ENCODE data around the gene ATP11B. TPM values are rescaled to one million over a fixed set of nuclear protein-coding genes. Genes with fewer than 3 reads are reported as not detected.

Gene ATP11B
- total RNA-seq, 2 experiments from 2014 or later = 93.9 to 96.0 TPM

DNA sequence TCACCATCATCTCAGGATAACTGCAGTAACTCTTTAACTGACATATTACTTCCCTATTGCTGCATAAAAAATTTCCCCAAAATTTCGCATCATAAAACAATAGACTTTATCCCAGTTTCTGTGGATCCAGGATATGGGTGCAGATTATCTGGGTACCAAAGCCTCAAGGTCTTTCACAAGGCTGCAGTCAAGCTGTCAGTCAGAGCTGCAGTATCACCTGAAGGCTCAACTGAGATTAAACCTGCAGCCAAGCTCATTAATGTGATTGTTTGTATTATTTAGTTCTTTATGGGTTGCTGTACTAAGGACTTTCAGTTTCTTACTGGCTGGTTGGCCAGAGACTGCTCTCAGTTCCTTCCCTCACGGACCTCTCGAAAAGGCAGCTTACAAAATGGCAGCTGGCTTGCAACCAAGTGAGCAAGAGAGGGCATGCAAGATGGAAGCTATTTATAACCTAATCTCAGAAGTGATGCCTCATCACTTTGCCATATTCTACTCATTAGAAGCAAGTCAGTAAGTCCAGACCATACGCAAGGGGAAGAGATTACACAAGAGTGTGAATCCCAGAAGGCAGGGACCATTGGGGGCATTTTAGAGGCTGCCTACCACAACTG is 132.1 kb downstream of the ATP11B start:
- Mint-ChIP-seq H3K9me3 (peaks cover 3% of the 10 kb centered on the region), H3K27ac (no peak overlapping the region), H3K4me1 (ENCODE audit: low read depth) (peaks cover 3% of the 10 kb centered on the region), H3K27me3 (no peaks in the 10 kb centered on the region), H3K4me3 (no peak overlapping the region), H3K36me3 (peaks cover 31% of the 10 kb centered on the region)
- ChIA-PET CTCF (interaction anchor here (0.9 kb wide), 1 partner anchor 9 kb away, joined by 3 read pairs; no protein-coding TSS in a partner anchor), POLR2A (interaction anchor here (0.6 kb wide), 1 partner anchor 21 kb away, joined by 3 read pairs; no protein-coding TSS in a partner anchor)
- no peak for DNase-seq
- intact Hi-C loops (cut with micrococcal nuclease) = no loop called here

DNA sequence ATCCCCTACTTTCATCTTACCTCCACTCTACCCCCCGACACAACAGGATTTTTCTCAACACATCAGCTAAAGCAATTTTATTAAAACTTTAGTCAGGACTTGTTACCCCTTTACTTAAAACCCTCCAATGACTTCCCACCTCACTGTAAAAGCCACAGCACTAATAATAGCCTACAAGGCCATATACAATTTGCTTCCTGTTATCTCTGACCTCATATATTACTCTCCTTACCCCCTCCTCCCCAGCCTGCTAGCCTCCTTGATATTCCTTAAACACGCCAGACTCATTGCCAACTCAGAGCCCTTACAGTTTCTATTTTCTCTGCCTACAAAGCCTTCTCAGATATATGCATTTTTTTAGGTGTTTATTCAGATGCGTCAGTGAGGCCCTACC is 132.6 kb downstream of the ATP11B start:
- CTCF ChIA-PET = interaction anchor here (0.9 kb wide), 1 partner anchor 10 kb away, joined by 3 read pairs; no protein-coding TSS in a partner anchor
- H3K27me3 Mint-ChIP-seq = no peaks in the 10 kb centered on the region
- H3K4me1 Mint-ChIP-seq (ENCODE audit: low read depth) = peaks cover 3% of the 10 kb centered on the region
- H3K9me3 Mint-ChIP-seq = peaks cover 3% of the 10 kb centered on the region
- DNase-seq = no peak
- peaks cover 30% of the 10 kb centered on the region for H3K36me3 Mint-ChIP-seq
- POLR2A ChIA-PET = no interaction called here
- intact Hi-C loops (cut with micrococcal nuclease) = no loop called here
- no peak overlapping the region for H3K4me3 Mint-ChIP-seq
- H3K27ac Mint-ChIP-seq = no peak overlapping the region

DNA sequence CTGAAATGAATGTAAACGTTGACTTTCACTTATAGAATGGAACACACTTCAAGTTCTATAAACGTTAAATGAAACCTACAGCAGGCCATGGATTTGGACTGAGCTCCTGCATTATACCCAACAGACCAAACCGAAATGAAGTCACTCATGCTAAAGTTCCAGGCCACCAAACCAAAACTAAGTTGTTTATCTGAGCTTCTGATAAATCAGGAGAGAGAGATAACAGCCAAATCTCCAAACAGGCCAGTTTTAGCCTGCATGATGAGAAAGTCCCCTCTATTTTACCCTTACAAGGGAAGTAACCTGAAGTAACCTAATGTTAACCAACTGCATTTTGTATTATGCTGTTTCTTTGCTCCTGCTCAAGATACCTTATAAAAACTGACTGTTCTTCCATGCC is 142.5 kb downstream of the ATP11B start:
- POLR2A ChIA-PET = no interaction called here
- no peaks in the 10 kb centered on the region for H3K27me3 Mint-ChIP-seq
- H3K27ac Mint-ChIP-seq = no peak overlapping the region
- H3K9me3 Mint-ChIP-seq = peaks cover 12% of the 10 kb centered on the region
- intact Hi-C loops (cut with micrococcal nuclease) = loop anchor here (2.0 to 5.0 kb wide), 2 partner anchors 19 to 41 kb away; no protein-coding TSS in a partner anchor
- CTCF ChIA-PET = interaction anchor here (1.0 to 1.8 kb wide), 2 partner anchors 25 to 222 kb away, joined by 3 to 5 read pairs; no protein-coding TSS in a partner anchor
- no peak overlapping the region for H3K4me3 Mint-ChIP-seq
- DNase-seq = no peak
- peaks cover 2% of the 10 kb centered on the region for H3K36me3 Mint-ChIP-seq
- H3K4me1 Mint-ChIP-seq (ENCODE audit: low read depth) = peaks cover 37% of the 10 kb centered on the region

DNA sequence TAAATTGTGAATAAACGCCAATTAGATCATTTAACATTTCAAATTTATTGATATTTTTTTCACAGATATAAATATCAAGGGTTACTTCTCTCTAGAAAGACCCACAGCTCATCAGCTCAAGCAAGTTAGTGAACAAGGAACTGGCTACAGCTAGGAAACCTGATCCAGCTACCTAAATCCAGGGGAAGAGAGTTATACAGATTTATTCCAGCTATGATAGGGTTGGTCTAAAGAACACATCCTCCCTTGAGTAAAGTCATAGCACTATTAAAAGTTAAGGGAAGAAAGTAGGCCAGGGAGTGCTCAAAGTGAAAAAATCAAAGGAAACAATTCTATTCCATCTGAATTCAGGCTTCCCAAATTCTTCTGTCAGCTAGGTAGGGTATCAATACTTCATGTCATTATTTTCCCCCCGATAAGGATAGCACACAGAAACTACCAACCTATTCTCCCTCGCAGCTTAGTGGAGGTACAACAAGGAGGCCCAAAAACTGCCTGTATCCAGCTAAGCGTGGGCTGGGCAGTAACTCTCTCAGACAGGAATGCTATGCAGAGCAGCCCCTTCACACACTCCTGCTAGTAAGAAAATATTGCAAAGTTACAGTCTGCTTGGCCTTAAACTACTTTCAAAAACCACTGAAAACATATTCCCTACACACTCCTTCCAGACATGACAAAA is 143.1 kb downstream of the ATP11B start:
- Mint-ChIP-seq H3K4me3 (no peak overlapping the region), H3K4me1 (ENCODE audit: low read depth) (peaks cover 37% of the 10 kb centered on the region), H3K36me3 (peaks cover 2% of the 10 kb centered on the region), H3K27ac (no peak overlapping the region), H3K9me3 (peaks cover 9% of the 10 kb centered on the region), H3K27me3 (no peaks in the 10 kb centered on the region)
- ChIA-PET CTCF (interaction anchor here (1.8 kb wide), 1 partner anchor 26 kb away, joined by 5 read pairs; no protein-coding TSS in a partner anchor), POLR2A (no interaction called here)
- intact Hi-C loops (cut with micrococcal nuclease) = loop anchor here (5.0 kb wide), 1 partner anchor 41 kb away; no protein-coding TSS in a partner anchor
- DNase-seq = no peak

DNA sequence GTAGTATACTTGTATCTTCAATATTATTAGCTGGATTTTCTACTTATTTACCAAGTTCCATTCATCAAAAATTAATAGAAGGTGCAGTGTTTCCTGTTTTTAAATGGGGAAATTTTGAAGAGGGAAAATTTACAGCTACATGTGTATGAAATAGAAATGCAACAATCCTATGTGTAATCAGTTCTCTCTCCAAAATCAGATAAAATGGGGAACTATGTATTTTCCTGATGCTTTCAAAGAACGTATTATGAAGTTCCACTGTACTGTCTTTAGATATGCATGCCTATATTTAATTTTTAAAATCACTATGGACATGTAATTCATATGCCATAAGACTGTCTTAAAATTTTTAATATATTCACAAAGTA is 143.6 kb downstream of the ATP11B start:
- Mint-ChIP-seq H3K36me3 (no peaks in the 10 kb centered on the region), H3K4me3 (no peak overlapping the region), H3K27me3 (no peaks in the 10 kb centered on the region), H3K27ac (no peak overlapping the region), H3K9me3 (peaks cover 6% of the 10 kb centered on the region), H3K4me1 (ENCODE audit: low read depth) (peaks cover 37% of the 10 kb centered on the region)
- no peak for DNase-seq
- CTCF ChIA-PET = interaction anchor here (1.8 kb wide), 1 partner anchor 26 kb away, joined by 5 read pairs; no protein-coding TSS in a partner anchor
- POLR2A ChIA-PET = no interaction called here
- intact Hi-C loops (cut with micrococcal nuclease) = loop anchor here (5.0 kb wide), 1 partner anchor 40 kb away; no protein-coding TSS in a partner anchor

DNA sequence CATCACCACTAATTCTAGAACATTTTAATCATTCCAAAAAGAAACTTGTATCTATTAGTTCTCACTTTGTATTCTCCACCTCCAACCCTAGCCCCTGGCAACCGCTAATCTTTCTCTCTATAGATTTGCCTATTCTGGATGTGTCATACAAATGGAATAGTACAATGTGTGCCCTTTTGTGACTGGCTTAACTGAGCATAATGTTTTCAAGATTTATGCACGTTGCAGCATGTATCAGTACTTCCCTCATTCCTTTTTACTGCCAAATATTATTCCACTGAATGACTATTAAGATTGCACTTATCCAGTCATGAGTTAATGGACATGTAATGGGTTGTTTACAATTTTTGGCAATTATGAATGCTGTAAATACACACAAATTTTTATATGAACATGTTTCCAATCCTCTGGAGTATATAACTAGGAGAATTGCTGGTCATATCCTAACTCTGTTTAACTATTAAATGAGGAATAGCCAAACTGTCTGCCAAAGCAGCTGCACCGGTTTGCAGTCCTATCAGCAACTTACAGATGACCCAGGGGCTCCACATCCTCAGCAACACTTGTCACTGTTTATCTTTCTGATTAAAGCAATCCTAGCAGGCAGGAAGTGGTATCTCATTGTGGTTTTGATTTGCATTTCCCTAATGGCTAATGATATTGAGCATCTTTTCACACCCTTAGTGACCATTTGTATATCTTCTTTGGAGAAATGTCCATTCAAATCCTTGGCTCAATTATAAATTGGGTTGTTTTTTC is 144.2 kb downstream of the ATP11B start:
- CTCF ChIA-PET = interaction anchor here (0.6 kb wide), 1 partner anchor 190 kb away, joined by 3 read pairs; no protein-coding TSS in a partner anchor
- intact Hi-C loops (cut with micrococcal nuclease) = loop anchor here (5.0 kb wide), 1 partner anchor 40 kb away; no protein-coding TSS in a partner anchor
- DNase-seq = no peak
- POLR2A ChIA-PET = no interaction called here
- H3K4me3 Mint-ChIP-seq = no peak overlapping the region
- no peaks in the 10 kb centered on the region for H3K27me3 Mint-ChIP-seq
- H3K4me1 Mint-ChIP-seq (ENCODE audit: low read depth) = peaks cover 37% of the 10 kb centered on the region
- no peaks in the 10 kb centered on the region for H3K36me3 Mint-ChIP-seq
- H3K27ac Mint-ChIP-seq = no peak overlapping the region
- peaks cover 3% of the 10 kb centered on the region for H3K9me3 Mint-ChIP-seq

DNA sequence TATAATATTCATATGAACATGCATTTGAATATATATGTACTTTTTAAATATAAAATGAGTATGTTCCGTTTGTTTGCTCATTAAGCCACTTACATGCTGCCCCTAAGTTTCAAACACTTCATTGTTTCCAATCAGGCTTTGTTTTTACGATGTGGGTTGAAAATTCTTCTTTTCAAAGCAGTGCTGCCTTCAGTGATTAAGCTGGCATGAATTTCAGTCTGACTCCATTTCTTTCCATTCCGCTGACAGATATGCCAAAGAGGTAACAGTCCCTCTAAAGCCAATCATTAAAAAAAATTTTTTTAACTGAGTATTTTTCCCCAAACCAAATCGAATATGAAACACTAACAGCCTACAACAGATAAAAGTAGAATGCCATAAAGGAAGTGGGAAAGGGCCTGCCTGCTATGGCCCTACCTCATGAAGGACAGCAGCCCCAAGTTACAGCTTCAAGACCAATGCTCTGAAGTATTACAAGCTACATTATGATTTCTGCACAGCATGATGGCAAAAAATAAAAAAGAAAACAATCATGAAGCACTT is 147.0 kb downstream of the ATP11B start:
- no peaks in the 10 kb centered on the region for H3K9me3 Mint-ChIP-seq
- no peaks in the 10 kb centered on the region for H3K27me3 Mint-ChIP-seq
- peaks cover 32% of the 10 kb centered on the region for H3K4me1 Mint-ChIP-seq (ENCODE audit: low read depth)
- no peak for DNase-seq
- intact Hi-C loops (cut with micrococcal nuclease) = no loop called here
- peak overlapping the region; percentile 35 for H3K27ac Mint-ChIP-seq
- ChIA-PET POLR2A (no interaction called here), CTCF (no interaction called here)
- H3K36me3 Mint-ChIP-seq = peaks cover 8% of the 10 kb centered on the region
- H3K4me3 Mint-ChIP-seq = no peak overlapping the region

DNA sequence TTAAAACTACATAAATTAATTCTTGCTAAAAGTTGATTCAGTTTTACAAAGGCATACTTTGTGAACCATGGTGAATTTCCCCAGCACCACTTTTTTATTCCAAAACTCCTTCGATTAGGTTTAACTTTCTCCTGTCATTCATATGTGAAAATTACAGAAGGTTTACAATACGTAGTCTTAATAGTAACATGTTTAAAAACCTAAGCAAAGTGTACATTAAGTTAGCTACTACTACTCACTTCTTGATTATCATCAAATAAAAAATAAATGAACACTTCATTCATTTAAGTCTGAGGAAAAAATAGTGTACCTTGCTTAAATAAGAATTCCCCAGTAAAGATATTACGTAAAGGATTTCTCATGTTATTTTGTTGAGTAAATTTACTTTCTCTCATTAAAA is 148.4 kb downstream of the ATP11B start:
- POLR2A ChIA-PET = no interaction called here
- Mint-ChIP-seq H3K27ac (no peak overlapping the region), H3K4me1 (ENCODE audit: low read depth) (peaks cover 20% of the 10 kb centered on the region), H3K36me3 (peaks cover 17% of the 10 kb centered on the region), H3K9me3 (no peaks in the 10 kb centered on the region), H3K27me3 (no peaks in the 10 kb centered on the region), H3K4me3 (no peak overlapping the region)
- no peak for DNase-seq
- intact Hi-C loops (cut with micrococcal nuclease) = no loop called here
- CTCF ChIA-PET = no interaction called here

DNA sequence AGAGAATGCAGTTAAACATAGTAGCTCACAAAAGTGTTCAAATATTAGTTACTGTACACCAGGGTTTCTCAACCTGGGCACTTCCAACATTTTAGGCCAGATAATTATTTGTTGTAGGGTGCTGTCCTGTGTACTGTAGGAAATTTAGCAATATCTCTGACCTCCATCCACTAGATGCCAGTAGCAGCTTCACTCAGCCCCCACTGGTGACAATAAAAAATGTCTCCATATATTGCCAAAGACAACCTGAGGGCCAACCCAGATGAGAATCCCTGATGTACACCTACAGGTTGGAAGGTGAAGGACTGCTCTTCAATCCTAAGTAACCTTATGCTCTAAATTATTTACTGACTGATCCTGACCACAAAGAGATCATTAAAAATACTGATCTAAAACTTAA is 154.6 kb downstream of the ATP11B start:
- CTCF ChIA-PET = no interaction called here
- intact Hi-C loops (cut with micrococcal nuclease) = no loop called here
- Mint-ChIP-seq H3K4me1 (ENCODE audit: low read depth) (no peaks in the 10 kb centered on the region), H3K4me3 (no peak overlapping the region), H3K27me3 (no peaks in the 10 kb centered on the region), H3K27ac (no peak overlapping the region), H3K9me3 (no peaks in the 10 kb centered on the region), H3K36me3 (peaks cover 26% of the 10 kb centered on the region)
- POLR2A ChIA-PET = no interaction called here
- no peak for DNase-seq

DNA sequence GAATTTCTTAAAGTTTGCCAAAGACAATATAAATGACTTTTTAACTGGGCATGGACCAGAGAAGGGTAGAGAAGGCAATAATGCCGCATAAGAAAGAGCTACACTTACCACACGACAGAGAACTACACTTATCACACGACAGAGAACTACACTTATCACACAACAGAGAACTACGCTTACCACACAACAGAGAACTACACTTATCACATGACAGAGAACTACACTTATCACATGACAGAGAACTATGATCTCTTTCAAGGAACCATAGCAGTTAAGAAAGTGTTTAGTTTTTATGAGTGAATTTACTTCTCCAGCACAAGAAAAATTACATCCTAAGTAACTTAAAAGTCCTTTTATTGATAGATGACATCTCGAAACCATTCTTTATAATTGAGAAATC is 155.0 kb downstream of the ATP11B start:
- ChIA-PET CTCF (no interaction called here), POLR2A (no interaction called here)
- H3K27me3 Mint-ChIP-seq = no peaks in the 10 kb centered on the region
- DNase-seq = no peak
- peaks cover 27% of the 10 kb centered on the region for H3K36me3 Mint-ChIP-seq
- intact Hi-C loops (cut with micrococcal nuclease) = no loop called here
- no peaks in the 10 kb centered on the region for H3K9me3 Mint-ChIP-seq
- H3K4me1 Mint-ChIP-seq (ENCODE audit: low read depth) = no peaks in the 10 kb centered on the region
- H3K4me3 Mint-ChIP-seq = no peak overlapping the region
- no peak overlapping the region for H3K27ac Mint-ChIP-seq

DNA sequence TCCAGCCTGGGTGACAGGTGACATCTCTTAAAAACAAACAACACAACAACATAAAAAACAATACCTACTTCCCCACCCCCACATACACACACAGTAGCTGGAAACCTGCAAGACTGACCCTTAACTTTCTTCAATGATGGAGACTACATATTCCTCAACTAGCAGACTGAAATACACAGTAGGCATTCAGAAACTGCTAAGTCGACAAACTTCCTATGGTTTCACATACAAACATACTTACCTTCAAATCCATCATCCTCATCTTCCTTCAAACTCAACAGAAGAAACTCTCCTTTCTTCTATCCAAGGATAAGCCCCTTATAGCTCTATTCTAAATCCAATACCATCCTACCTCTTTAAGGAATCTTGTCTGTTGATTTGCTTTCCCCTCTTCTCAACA is 156.4 kb downstream of the ATP11B start:
- ChIA-PET CTCF (no interaction called here), POLR2A (no interaction called here)
- no peaks in the 10 kb centered on the region for H3K9me3 Mint-ChIP-seq
- H3K27me3 Mint-ChIP-seq = no peaks in the 10 kb centered on the region
- intact Hi-C loops (cut with micrococcal nuclease) = no loop called here
- DNase-seq = no peak
- H3K36me3 Mint-ChIP-seq = peaks cover 23% of the 10 kb centered on the region
- no peak overlapping the region for H3K27ac Mint-ChIP-seq
- no peak overlapping the region for H3K4me3 Mint-ChIP-seq
- no peaks in the 10 kb centered on the region for H3K4me1 Mint-ChIP-seq (ENCODE audit: low read depth)

DNA sequence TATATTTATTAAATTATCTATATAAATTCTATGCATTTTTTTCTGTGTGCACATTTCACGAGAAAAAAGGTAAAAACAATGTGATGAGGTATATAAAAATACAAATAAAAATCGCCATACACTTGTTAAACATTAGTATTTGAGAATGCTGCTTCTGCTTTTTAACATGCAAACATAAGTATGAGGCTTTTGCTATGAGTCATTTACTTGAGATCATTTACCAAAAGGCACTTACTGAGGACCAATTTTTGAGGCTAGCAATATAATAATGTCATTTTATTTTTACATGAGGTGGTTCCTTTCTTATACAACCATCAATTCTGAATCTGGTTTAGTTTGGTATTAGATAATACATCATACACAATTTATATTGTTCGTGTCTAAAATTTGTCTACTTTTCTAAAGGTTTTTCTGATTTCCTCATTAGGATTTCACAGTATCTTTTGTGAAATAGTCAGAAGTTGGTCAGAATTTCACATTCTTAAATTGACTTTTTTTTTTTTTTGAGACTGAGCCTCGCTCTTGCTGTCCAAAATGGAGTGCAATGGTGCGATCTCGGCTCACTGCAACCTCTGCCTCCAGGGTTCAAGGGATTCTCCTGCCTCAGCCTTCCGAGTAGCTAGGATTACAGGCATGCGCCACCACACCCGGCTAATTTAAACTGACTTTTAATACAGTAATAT is 161.4 kb downstream of the ATP11B start:
- Mint-ChIP-seq H3K9me3 (no peaks in the 10 kb centered on the region), H3K4me1 (ENCODE audit: low read depth) (peaks cover 3% of the 10 kb centered on the region), H3K27ac (no peak overlapping the region), H3K27me3 (no peaks in the 10 kb centered on the region), H3K36me3 (peaks cover 16% of the 10 kb centered on the region), H3K4me3 (no peak overlapping the region)
- POLR2A ChIA-PET = no interaction called here
- no peak for DNase-seq
- CTCF ChIA-PET = no interaction called here
- intact Hi-C loops (cut with micrococcal nuclease) = no loop called here
